ENCODE measurements around the gene RANBP9.

RANBP9 gene

GRCh38 chr6:13677878-13678254, 33.8 kb downstream of the RANBP9 start:
- no peak for DNase-seq

GRCh38 chr6:13676551-13677156, 35.0 kb downstream of the RANBP9 start:
- no peak for DNase-seq

- DNase-seq: no peak
Measured at GRCh38 chr6:13674533-13675190, 37.0 kb downstream of the RANBP9 start.

- no peak for DNase-seq
Measured at GRCh38 chr6:13673825-13674444, 37.7 kb downstream of the RANBP9 start.

- no peak for DNase-seq
Measured at GRCh38 chr6:13673368-13673767, 38.3 kb downstream of the RANBP9 start.

- no peak for DNase-seq
Measured at GRCh38 chr6:13672904-13673303, 38.7 kb downstream of the RANBP9 start.

- DNase-seq: no peak
Measured at GRCh38 chr6:13671548-13672127, 40.0 kb downstream of the RANBP9 start.

- no peak for DNase-seq
Measured at GRCh38 chr6:13669476-13669875, 42.2 kb downstream of the RANBP9 start.

GRCh38 chr6:13668291-13668928, 43.2 kb downstream of the RANBP9 start:
- DNase-seq: no peak

GRCh38 chr6:13667655-13668054, 44.0 kb downstream of the RANBP9 start:
- DNase-seq: no peak

GRCh38 chr6:13666194-13667105, 45.2 kb downstream of the RANBP9 start:
- DNase-seq: no peak

- DNase-seq: no peak
Measured at GRCh38 chr6:13664703-13665352, 46.8 kb downstream of the RANBP9 start.

GRCh38 chr6:13663986-13664385, 47.6 kb downstream of the RANBP9 start:
- no peak for DNase-seq

GRCh38 chr6:13662651-13663334, 48.8 kb downstream of the RANBP9 start:
- no peak for DNase-seq

GRCh38 chr6:13661647-13662046, 50.0 kb downstream of the RANBP9 start:
- no peak for DNase-seq

- no peak for DNase-seq
Measured at GRCh38 chr6:13660893-13661292, 50.7 kb downstream of the RANBP9 start.

GRCh38 chr6:13660273-13660672, 51.4 kb downstream of the RANBP9 start:
- no peak for DNase-seq

GRCh38 chr6:13655700-13656099, 55.9 kb downstream of the RANBP9 start:
- no peak for DNase-seq

- DNase-seq: no peak
Measured at GRCh38 chr6:13654496-13654895, 57.1 kb downstream of the RANBP9 start.

- no peak for DNase-seq
Measured at GRCh38 chr6:13653296-13653695, 58.3 kb downstream of the RANBP9 start.

GRCh38 chr6:13649393-13649792, 62.2 kb downstream of the RANBP9 start:
- DNase-seq: no peak

All from activated T-cell treated with anti-CD3 and anti-CD28 coated beads, Interleukin-2, amount 50 U/mL, for 1 hour (primary cell).